Stomach smooth muscle (tissue), 2 donors: ENCODE measurements around the gene ASXL1.
"Not testable (repeated sequence)": the region's sequence is repeated elsewhere in the genome, so short reads cannot be mapped to it uniquely, and the experiment has no call there.

ENCODE experiments used
- H3K27ac ChIP-seq: one replicate; pipeline ENCODE4 v1.7.0; 2013; ENCODE audit warnings: mild to moderate bottlenecking, low read length, inconsistent platforms
- H3K27me3 ChIP-seq, 2 donors: one replicate each; pipeline ENCODE4 v1.7.0; 2013; ENCODE audit warnings: low read length in 2 of 2; ENCODE audit not compliant: insufficient read depth in 2 of 2, control insufficient read depth in 1 of 2
- H3K36me3 ChIP-seq, 2 donors: one replicate each; pipeline ENCODE4 v1.7.0; 2013; ENCODE audit warnings: low read length in 2 of 2; ENCODE audit not compliant: control insufficient read depth in 2 of 2, insufficient read depth in 2 of 2
- H3K4me1 ChIP-seq: one replicate; pipeline ENCODE4 v1.7.0; 2013; ENCODE audit warnings: low read length; ENCODE audit not compliant: control insufficient read depth, insufficient read depth
- H3K4me3 ChIP-seq, 2 donors: one replicate each; pipeline ENCODE4 v1.7.0; 2013; ENCODE audit warnings: low read length in 2 of 2
- H3K9ac ChIP-seq, 2 donors: one replicate each; pipeline ENCODE4 v1.7.0; 2013; ENCODE audit warnings: low read length in 2 of 2, mild to moderate bottlenecking in 1 of 2
- H3K9me3 ChIP-seq, 2 donors: one replicate each; pipeline ENCODE4 v1.7.0; 2013; ENCODE audit warnings: low read length in 2 of 2; ENCODE audit not compliant: control insufficient read depth in 2 of 2
- donor health status: healthy.
- donor health status: Pancreatic carcinoma.

Gene ASXL1

GRCh38 chr20:32357869-32358631 lies at the start of gene ASXL1:
Gene ASXL1 (plus strand): TSS chr20:32358331. CDS start chr20:32358776, 445 bp downstream.
- Histone ChIP-seq H3K27me3 (no peaks in the 10 kb centered on the region), H3K9ac (peak within 1 kb of the TSS; percentile 77 to 96), H3K36me3 (no peaks in the 10 kb centered on the region), H3K27ac (peak within 1 kb of the TSS; percentile 97), H3K4me3 (peak within 1 kb of the TSS; percentile 91 to 95), H3K4me1 (peaks cover 37% of the 10 kb centered on the region), H3K9me3 (no peaks in the 10 kb centered on the region)

DNA sequence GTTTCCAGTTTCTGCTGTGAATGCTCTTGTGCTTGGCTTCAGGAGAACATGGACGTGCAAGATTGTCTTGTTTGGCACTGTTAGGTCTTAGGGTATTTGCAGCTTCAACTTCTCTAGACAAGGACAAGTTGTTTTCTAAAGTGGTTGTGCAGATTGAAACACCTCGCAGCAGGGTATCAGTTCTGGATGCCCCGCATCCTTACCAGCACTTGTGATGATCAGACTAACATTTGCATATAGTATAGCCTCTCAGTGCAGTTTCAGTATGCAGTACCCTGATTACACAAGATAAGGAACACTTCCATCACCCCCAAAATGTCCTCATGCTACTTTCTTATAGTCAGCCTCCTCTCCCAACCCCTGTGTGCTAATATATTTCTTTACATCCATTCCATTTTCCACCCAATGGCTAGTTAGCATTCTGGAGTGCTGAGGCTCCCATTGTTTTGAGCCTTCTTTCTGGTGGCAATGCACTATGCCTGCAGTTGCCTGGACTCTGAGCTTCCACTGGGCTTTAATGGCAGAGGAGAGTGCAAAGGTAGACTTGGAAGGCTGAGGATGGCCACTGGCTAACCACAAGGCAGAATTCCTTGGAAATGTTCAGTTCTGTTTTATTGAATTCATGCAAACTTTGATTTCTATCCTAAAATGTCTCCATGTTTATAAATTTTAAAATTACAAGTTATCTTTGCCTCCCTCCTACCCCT lies 45.3 kb upstream of the ASXL1 start:
- H3K36me3 ChIP-seq = peaks cover 19 to 26% of the 10 kb centered on the region in 2 donors

DNA sequence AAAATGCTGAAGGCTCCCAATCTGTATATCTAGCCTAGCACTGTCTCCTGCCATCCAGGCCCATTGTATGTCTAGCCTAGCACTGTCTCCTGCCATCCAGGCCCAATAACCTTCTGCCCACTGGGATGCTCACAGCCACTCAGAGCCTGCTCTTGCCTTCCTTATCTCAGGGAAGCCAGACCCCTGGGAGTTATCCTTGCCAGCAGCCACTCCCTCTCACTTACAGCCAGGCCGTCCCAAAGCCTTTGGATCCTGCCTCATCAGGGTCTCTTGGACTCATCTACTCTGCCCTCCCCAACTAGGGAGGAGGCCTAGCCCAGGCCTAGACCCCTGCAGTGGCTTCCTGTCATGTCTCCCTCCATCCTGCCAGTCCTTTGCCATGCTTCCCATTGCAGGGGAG lies 43.4 kb upstream of the ASXL1 start:
- Histone ChIP-seq H3K4me1 (no peaks in the 10 kb centered on the region), H3K27ac (no peak overlapping the region), H3K9me3 (no peaks in the 10 kb centered on the region), H3K4me3 (no peak overlapping the region), H3K27me3 (no peaks in the 10 kb centered on the region), H3K9ac (no peak overlapping the region), H3K36me3 (peaks cover 18 to 29% of the 10 kb centered on the region in 2 donors)

More for the DNA sequence above, 45.3 kb upstream of the ASXL1 start:
- Histone ChIP-seq H3K9me3 (no peaks in the 10 kb centered on the region), H3K9ac (no peak overlapping the region), H3K4me1 (no peaks in the 10 kb centered on the region), H3K4me3 (no peak overlapping the region), H3K27me3 (no peaks in the 10 kb centered on the region), H3K27ac (no peak overlapping the region)

GRCh38 chr20:32315399-32315798 lies 42.7 kb upstream of the ASXL1 start:
- Histone ChIP-seq H3K27me3 (no peaks in the 10 kb centered on the region), H3K27ac (no peak overlapping the region), H3K4me3 (no peak overlapping the region), H3K4me1 (no peaks in the 10 kb centered on the region), H3K36me3 (peaks cover 11 to 24% of the 10 kb centered on the region in 2 donors), H3K9ac (no peak overlapping the region), H3K9me3 (no peaks in the 10 kb centered on the region)

DNA sequence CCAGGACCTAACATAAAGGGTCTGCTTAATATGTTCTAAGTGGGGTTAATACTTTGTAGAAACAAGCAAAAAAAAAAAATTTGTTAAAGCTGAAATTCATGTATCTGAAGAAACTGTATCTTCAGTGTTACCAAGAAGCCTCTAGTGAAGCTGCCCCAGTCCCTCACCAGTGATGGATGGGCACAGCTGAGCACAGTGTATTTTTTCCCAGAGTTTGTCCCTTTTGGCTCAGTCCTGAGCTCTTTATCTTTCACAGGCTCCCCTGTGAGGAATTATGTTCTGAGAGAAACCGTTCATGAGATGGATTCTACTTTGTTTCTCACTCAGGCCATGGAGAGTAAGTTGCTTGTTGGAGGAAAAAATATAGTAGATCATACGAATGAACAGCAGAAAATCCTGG lies 42.2 kb upstream of the ASXL1 start:
- no peak overlapping the region for H3K27ac ChIP-seq
- H3K9me3 ChIP-seq = no peaks in the 10 kb centered on the region
- H3K4me3 ChIP-seq = no peak overlapping the region
- H3K36me3 ChIP-seq = peaks cover 7 to 21% of the 10 kb centered on the region in 2 donors
- H3K4me1 ChIP-seq = no peaks in the 10 kb centered on the region
- H3K27me3 ChIP-seq = no peaks in the 10 kb centered on the region
- H3K9ac ChIP-seq = no peak overlapping the region

GRCh38 chr20:32316667-32317066 lies 41.5 kb upstream of the ASXL1 start:
- H3K4me1 ChIP-seq = no peaks in the 10 kb centered on the region
- no peaks in the 10 kb centered on the region for H3K27me3 ChIP-seq
- no peak overlapping the region for H3K4me3 ChIP-seq
- no peak overlapping the region for H3K9ac ChIP-seq
- peaks cover 5 to 20% of the 10 kb centered on the region in 2 donors for H3K36me3 ChIP-seq
- no peak overlapping the region for H3K27ac ChIP-seq
- no peaks in the 10 kb centered on the region for H3K9me3 ChIP-seq

GRCh38 chr20:32319100-32319499 lies 39.0 kb upstream of the ASXL1 start:
- no peak overlapping the region for H3K9ac ChIP-seq
- no peak overlapping the region for H3K27ac ChIP-seq
- H3K4me1 ChIP-seq = no peaks in the 10 kb centered on the region
- H3K36me3 ChIP-seq = peaks cover 5 to 15% of the 10 kb centered on the region in 2 donors
- no peaks in the 10 kb centered on the region for H3K27me3 ChIP-seq
- no peaks in the 10 kb centered on the region for H3K9me3 ChIP-seq
- H3K4me3 ChIP-seq = no peak overlapping the region

DNA sequence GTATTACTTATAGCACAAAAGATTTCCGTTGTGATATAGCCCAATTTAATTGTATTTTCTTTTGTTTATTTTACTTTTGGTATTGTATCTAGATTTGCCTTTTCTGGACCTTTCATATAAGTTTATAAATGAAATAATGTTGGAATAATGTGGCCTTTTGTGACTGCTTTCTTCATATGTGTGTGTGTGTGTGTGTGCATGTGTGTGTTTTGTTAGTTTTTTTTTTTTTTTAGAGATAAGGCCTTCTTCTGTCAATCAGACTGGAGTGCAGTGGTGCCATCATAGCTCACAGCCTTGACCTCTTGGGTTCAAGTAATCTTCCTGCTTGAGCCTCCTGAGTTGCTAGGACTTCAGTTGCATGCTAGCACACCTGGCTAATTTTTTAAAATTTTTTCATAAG lies 37.8 kb upstream of the ASXL1 start:
- H3K27ac ChIP-seq = no peak overlapping the region
- H3K9me3 ChIP-seq = no peaks in the 10 kb centered on the region
- no peak overlapping the region for H3K4me3 ChIP-seq
- H3K4me1 ChIP-seq = no peaks in the 10 kb centered on the region
- no peaks in the 10 kb centered on the region for H3K27me3 ChIP-seq
- peaks cover 0 to 15% of the 10 kb centered on the region in 2 donors for H3K36me3 ChIP-seq
- H3K9ac ChIP-seq = no peak overlapping the region

GRCh38 chr20:32321390-32321789 lies 36.7 kb upstream of the ASXL1 start:
- Histone ChIP-seq H3K4me3 (no peak overlapping the region), H3K9me3 (no peaks in the 10 kb centered on the region), H3K27me3 (no peaks in the 10 kb centered on the region), H3K9ac (no peak overlapping the region), H3K27ac (no peak overlapping the region), H3K36me3 (peaks cover 0 to 16% of the 10 kb centered on the region in 2 donors), H3K4me1 (no peaks in the 10 kb centered on the region)

- H3K27me3 ChIP-seq, H3K4me3 ChIP-seq, H3K9me3 ChIP-seq, H3K9ac ChIP-seq, H3K27ac ChIP-seq, H3K4me1 ChIP-seq: not testable (repeated sequence)
- H3K36me3 ChIP-seq = peaks cover 4 to 17% of the 10 kb centered on the region in 2 donors
Measured at GRCh38 chr20:32322260-32322659, 35.9 kb upstream of the ASXL1 start.

DNA sequence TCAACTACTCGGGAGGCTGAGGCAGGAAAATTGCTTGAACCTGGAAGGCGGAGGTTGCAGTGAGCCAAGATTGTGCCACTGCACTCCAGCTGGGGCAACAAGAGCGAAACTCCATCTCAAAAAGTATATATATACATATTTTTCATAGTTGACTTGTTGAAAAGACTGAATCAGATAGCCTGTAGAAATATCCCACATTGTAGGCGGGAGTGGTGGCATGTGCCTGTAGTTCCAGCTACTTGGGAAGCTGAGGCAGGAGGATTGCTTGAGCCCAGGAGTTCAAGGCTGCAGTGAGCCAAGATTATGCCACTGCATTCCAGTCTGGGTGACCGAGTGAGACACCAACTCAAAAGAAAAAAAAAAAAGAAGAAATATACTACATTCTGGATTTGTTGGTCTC lies 34.4 kb upstream of the ASXL1 start:
- H3K27ac ChIP-seq, H3K4me1 ChIP-seq, H3K9me3 ChIP-seq, H3K27me3 ChIP-seq, H3K9ac ChIP-seq, H3K4me3 ChIP-seq: not testable (repeated sequence)
- H3K36me3 ChIP-seq = peaks cover 7 to 15% of the 10 kb centered on the region in 2 donors
